ENCODE measurements around the gene RBMS1. TPM values are rescaled to one million over a fixed set of nuclear protein-coding genes. Genes with fewer than 3 reads are reported as not detected.
"Not testable (repeated sequence)": the region's sequence is repeated elsewhere in the genome, so short reads cannot be mapped to it uniquely, and the experiment has no call there.

Gene RBMS1
- total RNA-seq, 1 experiment from 2014 or later: 38.8 TPM

- H3K36me3 ChIP-seq (ENCODE audit: low read depth, low read length): peaks cover 14% of the 10 kb centered on the region
- ChIA-PET CTCF (no interaction called here), POLR2A (ENCODE audit: unreplicated experiment) (interaction anchor here (0.6 kb wide), 1 partner anchor 144 kb away, joined by 3 read pairs; no protein-coding TSS in a partner anchor)
- H3K9ac ChIP-seq (ENCODE audit: low read length): no peak overlapping the region
- H3K4me2 ChIP-seq (ENCODE audit: low read length): no peak overlapping the region; the same call in 1 of the 2 replicates
- peaks cover 96% of the 10 kb centered on the region for H3K79me2 ChIP-seq (ENCODE audit: low read length)
- DNase-seq (peak; percentile 40), ATAC-seq (peak; percentile 44)
- no peaks in the 10 kb centered on the region for H3K9me2 ChIP-seq (replicated peaks; ENCODE audit: low read length)
- H3K27ac ChIP-seq (ENCODE audit: low read length): peak overlapping the region; percentile 31
- TF ChIP-seq CTCF (conservative IDR thresholded peaks at IDR 0.05; ENCODE audit: low read depth, low read length): no peak
- TF ChIP-seq EZH2phosphoT487 (IDR thresholded peaks at IDR 0.05; ENCODE audit: borderline replicate concordance, low read length): no peak
- no peaks in the 10 kb centered on the region for H3K9me3 ChIP-seq (ENCODE audit: low read length)
- no peaks in the 10 kb centered on the region for H3K27me3 ChIP-seq (ENCODE audit: low read length)
- no peak overlapping the region for H3K4me3 ChIP-seq (ENCODE audit: low read length)
- H3K4me1 ChIP-seq (ENCODE audit: insufficient read depth, low read length): peaks cover 38% of the 10 kb centered on the region
- H3F3A ChIP-seq (ENCODE audit: low read length, unreplicated experiment): no peaks in the 10 kb centered on the region
- BruUV-seq (replicated peaks): no TSS peak
- intact Hi-C loops (cut with micrococcal nuclease): no loop called here
- H4K20me1 ChIP-seq (ENCODE audit: low read length): 0 out of 2 replicates have a peak, but pooled peaks cover 7% of the 10 kb centered on the region
- H2AFZ ChIP-seq (ENCODE audit: low read length): no peak overlapping the region
Observed at GRCh38 chr2:160367887-160368286, 125.7 kb downstream of the RBMS1 start.

- H3K9me3 ChIP-seq (ENCODE audit: low read length); H3K4me3 ChIP-seq (ENCODE audit: low read length); BruUV-seq (replicated peaks); H3K9me2 ChIP-seq (replicated peaks; ENCODE audit: low read length); ATAC-seq; H4K20me1 ChIP-seq (ENCODE audit: low read length); H2AFZ ChIP-seq (ENCODE audit: low read length); CTCF ChIA-PET; H3K27ac ChIP-seq (ENCODE audit: low read length); H3K9ac ChIP-seq (ENCODE audit: low read length); H3K4me2 ChIP-seq (ENCODE audit: low read length); DNase-seq; H3F3A ChIP-seq (ENCODE audit: low read length, unreplicated experiment); intact Hi-C loops (cut with micrococcal nuclease); H3K27me3 ChIP-seq (ENCODE audit: low read length): not testable (repeated sequence)
- POLR2A ChIA-PET (ENCODE audit: unreplicated experiment): interaction anchor here (0.6 kb wide), 1 partner anchor 143 kb away, joined by 3 read pairs; no protein-coding TSS in a partner anchor
- peaks cover 14% of the 10 kb centered on the region for H3K36me3 ChIP-seq (ENCODE audit: low read depth, low read length)
- peaks cover 38% of the 10 kb centered on the region for H3K4me1 ChIP-seq (ENCODE audit: insufficient read depth, low read length)
- peaks cover 95% of the 10 kb centered on the region for H3K79me2 ChIP-seq (ENCODE audit: low read length)
Observed at GRCh38 chr2:160367139-160367538, 126.5 kb downstream of the RBMS1 start.

- no TSS peak for BruUV-seq (replicated peaks)
- Histone ChIP-seq H3F3A (ENCODE audit: low read length, unreplicated experiment) (no peaks in the 10 kb centered on the region), H3K4me1 (ENCODE audit: insufficient read depth, low read length) (peaks cover 38% of the 10 kb centered on the region), H4K20me1 (ENCODE audit: low read length) (0 out of 2 replicates have a peak, but pooled peaks cover 4% of the 10 kb centered on the region), H3K9me3 (ENCODE audit: low read length) (no peaks in the 10 kb centered on the region), H3K9ac (ENCODE audit: low read length) (no peak overlapping the region), H3K36me3 (ENCODE audit: low read depth, low read length) (peaks cover 14% of the 10 kb centered on the region), H3K4me3 (ENCODE audit: low read length) (no peak overlapping the region), H3K27me3 (ENCODE audit: low read length) (no peaks in the 10 kb centered on the region), H3K9me2 (replicated peaks; ENCODE audit: low read length) (no peaks in the 10 kb centered on the region), H3K79me2 (ENCODE audit: low read length) (peaks cover 95% of the 10 kb centered on the region), H2AFZ (ENCODE audit: low read length) (no peak overlapping the region), H3K27ac (ENCODE audit: low read length) (no peak overlapping the region), H3K4me2 (ENCODE audit: low read length) (no peak overlapping the region)
- POLR2A ChIA-PET (ENCODE audit: unreplicated experiment): no interaction called here
- CTCF ChIA-PET: no interaction called here
- TF ChIP-seq EZH2 (IDR thresholded peaks at IDR 0.05; ENCODE audit: low read length, unreplicated experiment) (no peak), CTCF (conservative IDR thresholded peaks at IDR 0.05; ENCODE audit: low read depth, low read length) (no peak), EZH2phosphoT487 (IDR thresholded peaks at IDR 0.05; ENCODE audit: borderline replicate concordance, low read length) (no peak)
- DNase-seq: no peak
- no peak for ATAC-seq
- intact Hi-C loops (cut with micrococcal nuclease): no loop called here
Observed at GRCh38 chr2:160366474-160366873, 127.1 kb downstream of the RBMS1 start.
